ENCODE measurements around the gene MTUS2. TPM values are rescaled to one million over a fixed set of nuclear protein-coding genes. Genes with fewer than 3 reads are reported as not detected.

The MTUS2 gene
- total and polyA plus RNA-seq, 9 of the 15 experiments (the other 6 are each of a cell fraction or from before 2014, with no cell fraction given): 0.01 to 0.28 (median 0.06) TPM; not detected in 1

GRCh38 chr13:29028868-29029267 lies 208.7 kb downstream of the MTUS2 start:
- no peak overlapping the region for H3K4me3 ChIP-seq
- H3K27ac ChIP-seq (ENCODE audit: extremely low read depth, low read depth, low read length): no peak overlapping the region
- no peaks in the 10 kb centered on the region; a peak in 1 of 5 replicates for H3K27me3 ChIP-seq (ENCODE audit: control insufficient read depth in 2 of 2, insufficient read depth in 2 of 2, low read length in 2 of 2)
- H2AFZ ChIP-seq (ENCODE audit: low read depth, low read length): no peak overlapping the region
- no peak overlapping the region for H3K4me2 ChIP-seq (ENCODE audit: insufficient read depth, low read length)
- CTCF ChIA-PET (ENCODE audit: low intra/inter-chr PET ratio): no interaction called here
- no peak for FAIRE-seq
- TF ChIP-seq NKRF (IDR thresholded peaks at IDR 0.05; ENCODE audit: borderline replicate concordance): no peak
- TF ChIP-seq E2F1 (CRISPR knock-in tag; IDR thresholded peaks at IDR 0.05): no peak
- no peak for TF ChIP-seq MTA2 (IDR thresholded peaks at IDR 0.05; ENCODE audit: low read depth)
- TF ChIP-seq BRF1 (IDR thresholded peaks at IDR 0.05; ENCODE audit: borderline replicate concordance, extremely low read depth, insufficient read length): no peak
- no peaks in the 10 kb centered on the region for H3K9me3 ChIP-seq (replicated peaks; ENCODE audit: control insufficient read depth, insufficient read depth, low read depth, low read length)
- no peak overlapping the region for H3K9ac ChIP-seq (ENCODE audit: insufficient read depth in 1 of 2, low read depth in 2 of 2, low read length in 2 of 2)
- no peak for DNase-seq (ENCODE audit: extremely low read depth in 1 of 4, low spot score in 3 of 4)
- in situ Hi-C loops (cut with MboI) (no loop called here), intact Hi-C loops (cut with micrococcal nuclease) (no loop called here)
- 0% methylated on average over 4 of the region's 5 CpGs for WGBS (ENCODE audit: insufficient coverage, low coverage, missing lambda C conversion rate)
- BruUV-seq (replicated peaks): no TSS peak
- no peaks in the 10 kb centered on the region for H3K36me3 ChIP-seq (ENCODE audit: control insufficient read depth, insufficient read depth, low read length)
- no peaks in the 10 kb centered on the region for H3K4me1 ChIP-seq (replicated peaks in 1 of 2; ENCODE audit: control insufficient read depth in 2 of 2, insufficient read depth in 2 of 2, low read length in 2 of 2)
- ATAC-seq: no peak
- H4K20me1 ChIP-seq (replicated peaks; ENCODE audit: control insufficient read depth, insufficient read depth, low read length): no peaks in the 10 kb centered on the region
- H3K9me1 ChIP-seq (ENCODE audit: control insufficient read depth, insufficient read depth, low read length): no peaks in the 10 kb centered on the region
- no peaks in the 10 kb centered on the region for H3K79me2 ChIP-seq (ENCODE audit: control insufficient read depth, insufficient read depth, low read length)
- POLR2A ChIA-PET: no interaction called here

Measured in K562 (cell line).